SU-DHL-6 (cell line): Measurements from ENCODE around the gene SYNGR4.

Source experiments
- CTCF ChIP-seq: fragments of 200-600 bp; sonication (generic); IDR thresholded peaks from one replicate; pipeline ENCODE4 v1.5.1; 2017; ENCODE audit warnings: antibody characterized with exemption, mild to moderate bottlenecking, low read length, moderate library complexity; ENCODE audit not compliant: insufficient read depth, poor library complexity, severe bottlenecking
- EZH2phosphoT487 ChIP-seq: fragments of 200-600 bp; sonication (generic), shearing (Covaris generic); conservative IDR thresholded peaks from 2 replicates; pipeline ENCODE4 v1.6.1; 2018; ENCODE audit warnings: mild to moderate bottlenecking, antibody characterized with exemption, low read length, moderate library complexity, mixed read lengths

- TF ChIP-seq CTCF (no peak), EZH2phosphoT487 (no peak)
Measured at GRCh38 chr19:48368936-48369335, 4.8 kb downstream of the SYNGR4 start.
